Measurements from ENCODE around the gene SLC4A1.

- no peak for TF ChIP-seq JUND (IDR thresholded peaks at IDR 0.05)
- no peak for TF ChIP-seq ZNF274 (IDR thresholded peaks at IDR 0.05; ENCODE audit: low read depth, low read length)
- no peak for TF ChIP-seq ZFX (IDR thresholded peaks at IDR 0.05)
- TF ChIP-seq CTCF (IDR thresholded peaks at IDR 0.05 in 2 of 3, conservative IDR thresholded peaks at IDR 0.05 in 1 of 3; ENCODE audit: borderline replicate concordance in 1 of 3, insufficient read depth in 1 of 3, low read depth in 2 of 3, low read length in 2 of 3): no peak
- TF ChIP-seq EZH2 (IDR thresholded peaks at IDR 0.05): no peak
- TF ChIP-seq POLR2A (IDR thresholded peaks at IDR 0.05; ENCODE audit: borderline replicate concordance, extremely low read depth, insufficient read depth, insufficient read length): no peak
- no peak for TF ChIP-seq FOSL1 (IDR thresholded peaks at IDR 0.05; ENCODE audit: low read depth)
Measured at GRCh38 chr17:44209786-44210341, 58.1 kb downstream of the SLC4A1 start.
